ENCODE results near the gene PLCE1. TPM values are rescaled to one million over a fixed set of nuclear protein-coding genes. Genes with fewer than 3 reads are reported as not detected.
A peak's percentile ranks its signal among the peaks of the same experiment; 100 is the strongest.

The PLCE1 gene
- total and polyA plus RNA-seq, 2 experiments from 2014 or later, result 4.7 to 10.8 TPM

DNA sequence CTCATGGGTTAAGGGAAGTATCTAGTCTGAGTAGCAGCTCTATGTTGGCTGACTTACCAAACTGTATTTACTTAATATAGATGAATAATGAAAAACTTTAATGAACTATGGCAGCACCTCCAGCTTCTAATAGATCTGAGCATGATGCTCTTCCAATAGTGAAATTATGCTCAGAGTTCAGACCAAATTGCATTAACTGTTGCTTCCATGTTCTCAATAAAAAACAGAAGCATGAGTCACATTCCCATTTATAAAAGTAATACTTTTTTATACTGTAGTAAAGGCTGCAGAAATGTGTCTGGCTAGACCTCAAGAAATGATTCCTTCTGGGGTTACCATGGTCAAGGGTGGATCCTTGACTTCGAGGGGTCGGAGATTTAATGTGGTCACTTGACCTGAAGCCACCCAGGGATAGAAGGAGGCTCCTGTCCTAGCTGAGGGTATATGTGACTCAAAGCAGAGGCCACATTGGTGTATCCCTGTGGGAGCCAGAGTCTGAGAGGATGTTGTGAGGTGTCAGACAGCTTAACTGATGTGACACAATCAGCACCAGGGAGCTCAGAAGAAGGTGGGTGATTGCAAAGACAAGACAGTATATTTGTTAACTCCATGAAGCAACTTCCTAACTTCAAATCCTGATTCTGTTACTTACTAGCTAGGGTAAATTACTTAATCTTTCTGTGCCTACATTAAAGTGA lies 19.8 kb upstream of the PLCE1 start:
- whole genome bisulfite sequencing (ENCODE audit: low lambda C conversion rate, missing lambda C conversion rate), result 87% methylated on average over 2 of the region's 2 CpGs
- H3K9me2 ChIP-seq (replicated peaks; ENCODE audit: insufficient read depth), result no peaks in the 10 kb centered on the region
- DNase-seq (ENCODE audit: low spot score), result no peak
- H3K4me2 ChIP-seq, result no peak overlapping the region
- H3K79me2 ChIP-seq, result no peaks in the 10 kb centered on the region
- TF ChIP-seq EZH2phosphoT487 (IDR thresholded peaks at IDR 0.05; ENCODE audit: low read depth, severe bottlenecking, unreplicated experiment) (no peak), EZH2 (IDR thresholded peaks at IDR 0.05; ENCODE audit: borderline replicate concordance) (no peak)
- TF ChIP-seq, protein P1, sequence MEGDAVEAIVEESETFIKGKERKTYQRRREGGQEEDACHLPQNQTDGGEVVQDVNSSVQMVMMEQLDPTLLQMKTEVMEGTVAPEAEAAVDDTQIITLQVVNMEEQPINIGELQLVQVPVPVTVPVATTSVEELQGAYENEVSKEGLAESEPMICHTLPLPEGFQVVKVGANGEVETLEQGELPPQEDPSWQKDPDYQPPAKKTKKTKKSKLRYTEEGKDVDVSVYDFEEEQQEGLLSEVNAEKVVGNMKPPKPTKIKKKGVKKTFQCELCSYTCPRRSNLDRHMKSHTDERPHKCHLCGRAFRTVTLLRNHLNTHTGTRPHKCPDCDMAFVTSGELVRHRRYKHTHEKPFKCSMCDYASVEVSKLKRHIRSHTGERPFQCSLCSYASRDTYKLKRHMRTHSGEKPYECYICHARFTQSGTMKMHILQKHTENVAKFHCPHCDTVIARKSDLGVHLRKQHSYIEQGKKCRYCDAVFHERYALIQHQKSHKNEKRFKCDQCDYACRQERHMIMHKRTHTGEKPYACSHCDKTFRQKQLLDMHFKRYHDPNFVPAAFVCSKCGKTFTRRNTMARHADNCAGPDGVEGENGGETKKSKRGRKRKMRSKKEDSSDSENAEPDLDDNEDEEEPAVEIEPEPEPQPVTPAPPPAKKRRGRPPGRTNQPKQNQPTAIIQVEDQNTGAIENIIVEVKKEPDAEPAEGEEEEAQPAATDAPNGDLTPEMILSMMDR (IDR thresholded peaks at IDR 0.05; ENCODE audit: poor library complexity), result no peak
- H3K36me3 ChIP-seq (replicated peaks; ENCODE audit: insufficient read depth, low read depth), result no peaks in the 10 kb centered on the region
- no peaks in the 10 kb centered on the region for H4K20me1 ChIP-seq (ENCODE audit: insufficient read depth, poor library complexity, severe bottlenecking)
- H3K27ac ChIP-seq, result no peak overlapping the region
- no peaks in the 10 kb centered on the region for H3K4me1 ChIP-seq (ENCODE audit: insufficient read depth)
- no peak overlapping the region for H2AFZ ChIP-seq
- no peaks in the 10 kb centered on the region for H3K9me3 ChIP-seq (ENCODE audit: low read depth)
- no peak overlapping the region for H3K4me3 ChIP-seq
- H3K27me3 ChIP-seq, result no peaks in the 10 kb centered on the region

DNA sequence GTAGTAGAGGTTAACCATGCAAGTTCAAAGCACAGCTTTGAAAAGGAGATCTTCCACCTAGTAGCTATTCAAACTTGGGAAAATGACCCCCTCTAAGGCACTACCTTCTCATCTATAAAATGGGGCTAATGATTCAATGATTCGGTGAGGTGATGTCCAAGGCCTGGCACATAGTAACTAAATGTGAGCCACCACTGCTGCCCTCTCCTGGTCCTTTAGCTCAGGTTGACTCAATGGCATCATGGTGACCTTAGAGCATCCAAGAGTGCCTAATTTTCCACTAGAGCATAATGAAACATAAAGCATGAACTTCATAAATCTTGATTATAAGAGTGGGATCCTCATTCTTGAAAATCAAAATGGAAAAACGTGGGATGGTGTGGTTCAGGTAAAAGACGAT lies 16.3 kb upstream of the PLCE1 start:
- TF ChIP-seq EZH2 (IDR thresholded peaks at IDR 0.05; ENCODE audit: borderline replicate concordance) (no peak), EZH2phosphoT487 (IDR thresholded peaks at IDR 0.05; ENCODE audit: low read depth, severe bottlenecking, unreplicated experiment) (no peak)
- TF ChIP-seq, protein P1 (IDR thresholded peaks at IDR 0.05; ENCODE audit: poor library complexity), result no peak

GRCh38 chr10:93980486-93980885 lies 13.2 kb upstream of the PLCE1 start:
- no peaks in the 10 kb centered on the region for H3K27me3 ChIP-seq
- no peak overlapping the region for H3K27ac ChIP-seq
- H3K36me3 ChIP-seq (replicated peaks; ENCODE audit: insufficient read depth, low read depth), result no peaks in the 10 kb centered on the region
- H3K79me2 ChIP-seq, result no peaks in the 10 kb centered on the region
- H2AFZ ChIP-seq, result no peak overlapping the region
- no peak overlapping the region for H3K4me2 ChIP-seq
- WGBS (ENCODE audit: low lambda C conversion rate, missing lambda C conversion rate), result 90% methylated on average over 3 of the region's 3 CpGs
- no peaks in the 10 kb centered on the region for H3K9me2 ChIP-seq (replicated peaks; ENCODE audit: insufficient read depth)
- DNase-seq (ENCODE audit: low spot score), result no peak
- H4K20me1 ChIP-seq (ENCODE audit: insufficient read depth, poor library complexity, severe bottlenecking), result no peaks in the 10 kb centered on the region
- H3K9me3 ChIP-seq (ENCODE audit: low read depth), result no peaks in the 10 kb centered on the region
- TF ChIP-seq EZH2phosphoT487 (IDR thresholded peaks at IDR 0.05; ENCODE audit: low read depth, severe bottlenecking, unreplicated experiment) (no peak), EZH2 (IDR thresholded peaks at IDR 0.05; ENCODE audit: borderline replicate concordance) (no peak)
- TF ChIP-seq, protein P1 (IDR thresholded peaks at IDR 0.05; ENCODE audit: poor library complexity), result no peak
- no peak overlapping the region for H3K4me3 ChIP-seq
- H3K4me1 ChIP-seq (ENCODE audit: insufficient read depth), result no peaks in the 10 kb centered on the region

More for the DNA sequence above, 16.3 kb upstream of the PLCE1 start:
- Histone ChIP-seq H3K4me1 (ENCODE audit: insufficient read depth) (no peaks in the 10 kb centered on the region), H3K4me2 (no peak overlapping the region), H3K27me3 (no peaks in the 10 kb centered on the region), H3K27ac (no peak overlapping the region), H3K36me3 (replicated peaks; ENCODE audit: insufficient read depth, low read depth) (no peaks in the 10 kb centered on the region), H3K9me2 (replicated peaks; ENCODE audit: insufficient read depth) (no peaks in the 10 kb centered on the region), H3K9me3 (ENCODE audit: low read depth) (no peaks in the 10 kb centered on the region), H3K79me2 (no peaks in the 10 kb centered on the region), H4K20me1 (ENCODE audit: insufficient read depth, poor library complexity, severe bottlenecking) (no peaks in the 10 kb centered on the region), H2AFZ (peak overlapping the region; percentile 44), H3K4me3 (no peak overlapping the region)
- 63% methylated on average over 3 of the region's 3 CpGs for WGBS (ENCODE audit: low lambda C conversion rate, missing lambda C conversion rate)
- no peak for DNase-seq (ENCODE audit: low spot score)

Data from hepatocyte (in vitro differentiated cells).